HepG2 (cell line): ENCODE data around the gene KLHL33. TPM values are rescaled to one million over a fixed set of nuclear protein-coding genes. Genes with fewer than 3 reads are reported as not detected.

Source experiments
- NFATC3 ChIP-seq: sonication (generic); formaldehyde crosslinking; IDR thresholded peaks from 2 replicates; pipeline ENCODE4 v1.5.1; 2020; ENCODE audit warnings: mild to moderate bottlenecking, missing genetic modification reagents
- SATB2 ChIP-seq: sonication (generic); formaldehyde crosslinking; IDR thresholded peaks from 2 replicates; pipeline ENCODE4 v1.5.0; 2020; ENCODE audit warnings: missing genetic modification reagents
- SRF ChIP-seq: IDR thresholded peaks from 2 replicates; pipeline ENCODE4 v1.6.1; 2011; ENCODE audit warnings: mild to moderate bottlenecking, low read depth, low read length, moderate library complexity
- SYNCRIP ChIP-seq: fragments of 200-400 bp; formaldehyde crosslinking; IDR thresholded peaks from 2 replicates; pipeline ENCODE4 v1.6.1; 2018; ENCODE audit warnings: mild to moderate bottlenecking, low read depth, low read length; ENCODE audit not compliant: insufficient read depth
- TARDBP ChIP-seq: sonication (generic); formaldehyde crosslinking; IDR thresholded peaks from 2 replicates; pipeline ENCODE4 v1.8.0; 2022; ENCODE audit warnings: mild to moderate bottlenecking, missing genetic modification reagents
- TBL1XR1 ChIP-seq: fragments of 150-350 bp; IDR thresholded peaks from 2 replicates; pipeline ENCODE4 v1.6.1; 2014; ENCODE audit warnings: borderline replicate concordance, low read length; ENCODE audit not compliant: partially characterized antibody
- TCF12 ChIP-seq, 2 experiments: fragments of 450-650 bp in 1 of 2; sonication (generic) in 1 of 2; formaldehyde crosslinking in 1 of 2; IDR thresholded peaks; 2 replicates each; pipeline versions ENCODE4 v1.6.1 to v1.8.0; 2017 to 2022; ENCODE audit warnings: antibody characterized with exemption in 1 of 2, mild to moderate bottlenecking in 1 of 2, missing genetic modification reagents in 1 of 2, moderate library complexity in 1 of 2
- ZFP36L2 ChIP-seq: sonication (generic); formaldehyde crosslinking; IDR thresholded peaks from 2 replicates; pipeline ENCODE4 v1.4.0; 2020; ENCODE audit warnings: missing genetic modification reagents
- ZNF138 ChIP-seq: sonication (generic); formaldehyde crosslinking; IDR thresholded peaks from 2 replicates; pipeline ENCODE4 v1.5.0; 2020; ENCODE audit warnings: mild to moderate bottlenecking, low read depth, missing genetic modification reagents
- polyA plus RNA-seq, 8 experiments: library from polyadenylated mRNA; depleted of rRNA in 3 of 8; stranded (reverse) in 7 of 8; unstranded in 1 of 8; fragments of >200 nt; fragmentation: Illumina TruSeq in 4 of 8; extraction: Trizol in 4 of 8; gene quantifications; 2 replicates each; pipeline versions ENCODE4 v1.2.1 to v1.2.3, GENCODE V29; 2011 to 2016; ENCODE audit warnings: low read depth in 4 of 8, missing spikeins in 1 of 8, mixed read lengths in 1 of 8; ENCODE audit not compliant: insufficient read depth in 1 of 8
- total RNA-seq, 5 experiments: library from RNA; depleted of rRNA; stranded (reverse); fragments of >200 nt; fragmentation: Illumina TruSeq; extraction: Trizol; gene quantifications; 2 replicates each; pipeline ENCODE4 v1.2.3, GENCODE V29; 2016; ENCODE audit warnings: low read depth in 1 of 5
- TF ChIP-seq, protein P1 (sequence below): sonication (generic); formaldehyde crosslinking; IDR thresholded peaks from 2 replicates; pipeline ENCODE4 v1.4.0; 2020; ENCODE audit warnings: missing genetic modification reagents; ENCODE audit errors: not compliant biosample characterization
- TF ChIP-seq, protein P2 (sequence below): sonication (generic); formaldehyde crosslinking; IDR thresholded peaks from 2 replicates; pipeline ENCODE4 v1.5.1; 2020; ENCODE audit warnings: mild to moderate bottlenecking, missing genetic modification reagents
- TF ChIP-seq, protein P3 (sequence below): sonication (generic); formaldehyde crosslinking; IDR thresholded peaks from 2 replicates; pipeline ENCODE4 v1.4.0; 2020; ENCODE audit warnings: missing genetic modification reagents, low read depth, mild to moderate bottlenecking, borderline replicate concordance
- TF ChIP-seq, protein P4 (sequence below): sonication (generic); formaldehyde crosslinking; IDR thresholded peaks from 2 replicates; pipeline ENCODE4 v1.4.0; 2020; ENCODE audit warnings: missing genetic modification reagents, mild to moderate bottlenecking, borderline replicate concordance
- TF ChIP-seq, protein P5 (sequence below): sonication (generic); formaldehyde crosslinking; IDR thresholded peaks from 2 replicates; pipeline ENCODE4 v1.8.1; 2023; ENCODE audit warnings: mild to moderate bottlenecking, moderate library complexity, missing genetic modification reagents
- TF ChIP-seq, protein P6 (sequence below): sonication (generic); formaldehyde crosslinking; IDR thresholded peaks from 2 replicates; pipeline ENCODE4 v1.9.0; 2021; ENCODE audit warnings: missing genetic modification reagents, borderline replicate concordance

Gene KLHL33
- total and polyA plus RNA-seq, 2 of the 13 experiments (the other 11 are each of a cell fraction or from before 2014, with no cell fraction given): not detected

DNA sequence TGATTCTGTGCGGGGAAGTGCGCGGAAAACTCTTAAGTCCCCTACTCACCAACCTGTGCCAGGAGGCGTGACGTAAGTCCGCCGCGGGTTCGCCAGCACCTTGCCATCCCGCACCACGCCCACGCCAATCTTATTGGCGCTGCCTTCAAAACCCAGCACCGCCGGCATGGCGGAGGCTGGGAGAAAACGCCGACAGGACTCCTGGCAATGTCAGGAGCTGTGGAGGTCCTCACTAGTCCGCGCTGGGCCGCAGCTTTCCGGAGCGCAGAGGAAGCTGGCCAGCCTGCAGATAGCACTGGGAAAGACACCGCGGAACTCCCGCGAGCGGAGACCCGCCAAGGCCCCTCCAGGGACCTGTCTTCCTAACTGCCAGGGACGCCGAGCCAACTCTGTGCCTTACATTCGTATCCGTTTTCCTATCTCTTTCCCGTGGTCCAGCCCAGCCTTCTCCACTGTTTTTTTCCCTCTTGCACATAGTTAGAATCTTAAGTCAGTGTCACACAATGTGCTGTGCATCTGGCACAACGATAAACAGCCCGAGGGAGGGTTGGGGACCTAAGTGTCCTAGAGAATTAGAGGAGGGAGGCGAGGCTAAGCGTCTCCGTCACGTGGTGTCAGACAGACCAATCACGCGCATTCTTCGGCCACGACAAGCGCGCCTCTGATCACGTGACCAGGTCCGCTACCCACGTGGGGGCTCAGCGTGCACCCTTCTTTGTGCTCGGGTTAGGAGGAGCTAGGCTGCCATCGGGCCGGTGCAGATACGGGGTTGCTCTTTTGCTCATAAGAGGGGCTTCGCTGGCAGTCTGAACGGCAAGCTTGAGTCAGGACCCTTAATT is 18.8 kb upstream of the KLHL33 start, which contains the start of the genes APEX1 and OSGEP (continued):
- TF ChIP-seq SRF: no peak
- TF ChIP-seq, protein P1, sequence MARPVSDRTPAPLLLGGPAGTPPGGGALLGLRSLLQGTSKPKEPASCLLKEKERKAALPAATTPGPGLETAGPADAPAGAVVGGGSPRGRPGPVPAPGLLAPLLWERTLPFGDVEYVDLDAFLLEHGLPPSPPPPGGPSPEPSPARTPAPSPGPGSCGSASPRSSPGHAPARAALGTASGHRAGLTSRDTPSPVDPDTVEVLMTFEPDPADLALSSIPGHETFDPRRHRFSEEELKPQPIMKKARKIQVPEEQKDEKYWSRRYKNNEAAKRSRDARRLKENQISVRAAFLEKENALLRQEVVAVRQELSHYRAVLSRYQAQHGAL (CRISPR knock-in tag): no peak
- no peak for TF ChIP-seq ZFP36L2 (CRISPR knock-in tag)
- TF ChIP-seq TARDBP (CRISPR knock-in tag): peak; percentile 72; the same call in 1 of the 2 replicates
- TF ChIP-seq, protein P2, sequence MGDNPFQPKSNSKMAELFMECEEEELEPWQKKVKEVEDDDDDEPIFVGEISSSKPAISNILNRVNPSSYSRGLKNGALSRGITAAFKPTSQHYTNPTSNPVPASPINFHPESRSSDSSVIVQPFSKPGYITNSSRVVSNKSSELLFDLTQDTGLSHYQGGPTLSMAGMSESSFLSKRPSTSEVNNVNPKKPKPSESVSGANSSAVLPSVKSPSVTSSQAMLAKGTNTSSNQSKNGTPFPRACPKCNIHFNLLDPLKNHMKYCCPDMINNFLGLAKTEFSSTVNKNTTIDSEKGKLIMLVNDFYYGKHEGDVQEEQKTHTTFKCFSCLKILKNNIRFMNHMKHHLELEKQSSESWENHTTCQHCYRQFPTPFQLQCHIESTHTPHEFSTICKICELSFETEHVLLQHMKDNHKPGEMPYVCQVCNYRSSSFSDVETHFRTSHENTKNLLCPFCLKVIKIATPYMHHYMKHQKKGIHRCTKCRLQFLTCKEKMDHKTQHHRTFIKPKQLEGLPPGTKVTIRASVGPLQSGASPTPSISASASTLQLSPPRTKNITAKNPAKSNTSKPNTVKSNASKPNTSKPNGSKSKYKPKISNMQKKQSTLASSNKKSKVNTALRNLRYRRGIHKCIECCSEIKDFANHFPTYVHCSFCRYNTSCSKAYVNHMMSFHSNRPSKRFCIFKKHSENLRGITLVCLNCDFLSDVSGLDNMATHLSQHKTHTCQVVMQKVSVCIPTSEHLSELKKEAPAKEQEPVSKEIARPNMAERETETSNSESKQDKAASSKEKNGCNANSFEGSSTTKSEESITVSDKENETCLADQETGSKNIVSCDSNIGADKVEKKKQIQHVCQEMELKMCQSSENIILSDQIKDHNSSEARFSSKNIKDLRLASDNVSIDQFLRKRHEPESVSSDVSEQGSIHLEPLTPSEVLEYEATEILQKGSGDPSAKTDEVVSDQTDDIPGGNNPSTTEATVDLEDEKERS (CRISPR knock-in tag): no peak
- no peak; the same call in 1 of the 2 replicates for TF ChIP-seq ZNF138 (CRISPR knock-in tag)
- no peak for TF ChIP-seq TCF12 (IDR thresholded peaks at IDR 0.05)
- no peak for TF ChIP-seq TCF12 (CRISPR knock-in tag; IDR thresholded peaks at IDR 0.05)
- TF ChIP-seq SYNCRIP: no peak
- TF ChIP-seq SATB2 (CRISPR knock-in tag): peak; percentile 45; the same call in 1 of the 2 replicates
- TF ChIP-seq, protein P3, sequence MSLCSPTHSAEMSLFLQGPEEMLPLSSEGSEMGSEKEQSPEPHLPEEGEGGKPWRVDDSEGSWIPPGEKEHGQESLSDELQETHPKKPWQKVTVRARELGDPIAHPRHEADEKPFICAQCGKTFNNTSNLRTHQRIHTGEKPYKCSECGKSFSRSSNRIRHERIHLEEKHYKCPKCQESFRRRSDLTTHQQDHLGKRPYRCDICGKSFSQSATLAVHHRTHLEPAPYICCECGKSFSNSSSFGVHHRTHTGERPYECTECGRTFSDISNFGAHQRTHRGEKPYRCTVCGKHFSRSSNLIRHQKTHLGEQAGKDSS (CRISPR knock-in tag): peak; percentile 76; the same call in 1 of the 2 replicates
- TF ChIP-seq, protein P4, sequence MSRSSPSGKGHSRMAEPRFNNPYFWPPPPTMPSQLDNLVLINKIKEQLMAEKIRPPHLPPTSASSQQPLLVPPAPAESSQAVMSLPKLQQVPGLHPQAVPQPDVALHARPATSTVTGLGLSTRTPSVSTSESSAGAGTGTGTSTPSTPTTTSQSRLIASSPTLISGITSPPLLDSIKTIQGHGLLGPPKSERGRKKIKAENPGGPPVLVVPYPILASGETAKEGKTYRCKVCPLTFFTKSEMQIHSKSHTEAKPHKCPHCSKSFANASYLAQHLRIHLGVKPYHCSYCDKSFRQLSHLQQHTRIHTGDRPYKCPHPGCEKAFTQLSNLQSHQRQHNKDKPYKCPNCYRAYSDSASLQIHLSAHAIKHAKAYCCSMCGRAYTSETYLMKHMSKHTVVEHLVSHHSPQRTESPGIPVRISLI (CRISPR knock-in tag): peak; percentile 29; the same call in 1 of the 2 replicates
- TF ChIP-seq NFATC3 (CRISPR knock-in tag): 0 out of 2 replicates have a peak, but pooled peaks have one; percentile 28
- TF ChIP-seq, protein P5, sequence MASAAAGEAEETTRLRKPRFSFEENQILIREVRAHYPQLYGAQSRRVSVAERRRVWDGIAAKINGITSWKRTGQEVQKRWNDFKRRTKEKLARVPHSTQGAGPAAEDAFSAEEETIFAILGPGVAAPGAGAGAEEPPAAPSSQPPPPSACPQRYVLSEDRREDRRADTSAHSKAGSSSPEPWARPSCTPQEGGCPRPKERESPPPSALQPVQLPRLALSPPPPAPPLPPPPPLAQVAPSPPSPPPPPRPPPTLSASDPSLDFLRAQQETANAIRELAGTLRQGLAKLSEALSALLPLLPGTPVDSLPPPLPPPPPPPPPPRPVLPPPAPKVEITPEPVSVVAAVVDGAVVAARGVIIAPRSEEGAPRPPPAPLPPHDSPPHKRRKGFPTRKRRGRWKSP: peak; percentile 27; the same call in 1 of the 2 replicates
- TF ChIP-seq, protein P6, sequence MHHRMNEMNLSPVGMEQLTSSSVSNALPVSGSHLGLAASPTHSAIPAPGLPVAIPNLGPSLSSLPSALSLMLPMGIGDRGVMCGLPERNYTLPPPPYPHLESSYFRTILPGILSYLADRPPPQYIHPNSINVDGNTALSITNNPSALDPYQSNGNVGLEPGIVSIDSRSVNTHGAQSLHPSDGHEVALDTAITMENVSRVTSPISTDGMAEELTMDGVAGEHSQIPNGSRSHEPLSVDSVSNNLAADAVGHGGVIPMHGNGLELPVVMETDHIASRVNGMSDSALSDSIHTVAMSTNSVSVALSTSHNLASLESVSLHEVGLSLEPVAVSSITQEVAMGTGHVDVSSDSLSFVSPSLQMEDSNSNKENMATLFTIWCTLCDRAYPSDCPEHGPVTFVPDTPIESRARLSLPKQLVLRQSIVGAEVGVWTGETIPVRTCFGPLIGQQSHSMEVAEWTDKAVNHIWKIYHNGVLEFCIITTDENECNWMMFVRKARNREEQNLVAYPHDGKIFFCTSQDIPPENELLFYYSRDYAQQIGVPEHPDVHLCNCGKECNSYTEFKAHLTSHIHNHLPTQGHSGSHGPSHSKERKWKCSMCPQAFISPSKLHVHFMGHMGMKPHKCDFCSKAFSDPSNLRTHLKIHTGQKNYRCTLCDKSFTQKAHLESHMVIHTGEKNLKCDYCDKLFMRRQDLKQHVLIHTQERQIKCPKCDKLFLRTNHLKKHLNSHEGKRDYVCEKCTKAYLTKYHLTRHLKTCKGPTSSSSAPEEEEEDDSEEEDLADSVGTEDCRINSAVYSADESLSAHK (CRISPR knock-in tag): no peak; the same call in 1 of the 2 replicates
- TF ChIP-seq TBL1XR1: peak; percentile 79
